ENCODE results near the gene BMP7.

DNA sequence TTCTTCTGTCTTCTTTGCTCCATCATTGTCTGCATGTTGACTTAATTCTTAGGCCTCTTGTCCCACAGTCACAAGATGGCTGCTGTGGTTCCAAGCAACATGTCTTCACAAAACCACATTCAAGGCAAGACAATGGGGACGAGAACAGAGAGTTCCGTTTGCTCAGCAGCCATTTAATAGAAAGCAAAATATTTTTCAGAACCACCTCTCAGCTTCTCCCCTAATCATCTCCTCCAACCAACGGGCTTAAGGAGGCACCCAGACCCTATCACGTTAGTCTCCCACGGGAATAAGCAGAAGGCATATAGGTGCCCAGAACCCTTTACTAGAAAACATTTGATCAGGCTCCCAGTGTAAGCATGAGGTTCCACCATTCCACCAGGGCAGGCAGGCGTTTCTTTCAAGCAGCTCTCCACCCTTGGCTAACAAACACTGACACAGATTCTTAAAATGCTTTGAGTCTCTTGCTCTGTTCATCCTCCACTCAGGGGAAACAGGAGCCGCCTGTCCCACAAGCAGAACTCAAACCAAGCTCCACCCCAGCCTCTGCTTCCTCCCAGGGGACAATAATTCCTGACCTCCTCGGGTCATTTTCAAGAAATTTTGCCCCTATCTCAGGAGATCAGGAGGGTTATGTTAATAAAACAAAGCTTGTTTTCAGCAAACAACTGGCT lies 19.0 kb downstream of the BMP7 start:
- TF ChIP-seq, protein P1, sequence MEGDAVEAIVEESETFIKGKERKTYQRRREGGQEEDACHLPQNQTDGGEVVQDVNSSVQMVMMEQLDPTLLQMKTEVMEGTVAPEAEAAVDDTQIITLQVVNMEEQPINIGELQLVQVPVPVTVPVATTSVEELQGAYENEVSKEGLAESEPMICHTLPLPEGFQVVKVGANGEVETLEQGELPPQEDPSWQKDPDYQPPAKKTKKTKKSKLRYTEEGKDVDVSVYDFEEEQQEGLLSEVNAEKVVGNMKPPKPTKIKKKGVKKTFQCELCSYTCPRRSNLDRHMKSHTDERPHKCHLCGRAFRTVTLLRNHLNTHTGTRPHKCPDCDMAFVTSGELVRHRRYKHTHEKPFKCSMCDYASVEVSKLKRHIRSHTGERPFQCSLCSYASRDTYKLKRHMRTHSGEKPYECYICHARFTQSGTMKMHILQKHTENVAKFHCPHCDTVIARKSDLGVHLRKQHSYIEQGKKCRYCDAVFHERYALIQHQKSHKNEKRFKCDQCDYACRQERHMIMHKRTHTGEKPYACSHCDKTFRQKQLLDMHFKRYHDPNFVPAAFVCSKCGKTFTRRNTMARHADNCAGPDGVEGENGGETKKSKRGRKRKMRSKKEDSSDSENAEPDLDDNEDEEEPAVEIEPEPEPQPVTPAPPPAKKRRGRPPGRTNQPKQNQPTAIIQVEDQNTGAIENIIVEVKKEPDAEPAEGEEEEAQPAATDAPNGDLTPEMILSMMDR (conservative IDR thresholded peaks at IDR 0.05; ENCODE audit: low read length), result no peak
- TF ChIP-seq EZH2phosphoT487 (IDR thresholded peaks at IDR 0.05; ENCODE audit: borderline replicate concordance), result no peak
